H1 (cell line): ENCODE results near the gene RAP2B. TPM values are rescaled to one million over a fixed set of nuclear protein-coding genes. Genes with fewer than 3 reads are reported as not detected.

ENCODE experiments used
- CTCF ChIA-PET: fragments of 300-600 bp; sonication (Branson Sonifier 250); formaldehyde crosslinking; loops from one replicate; lab custom pipeline; 2021; ENCODE audit not compliant: partially characterized antibody; lab: Charles Lee
- POLR2A ChIA-PET: fragments of 300-600 bp; sonication (Branson Sonifier 250); formaldehyde crosslinking; loops from one replicate; lab custom pipeline; 2021; ENCODE audit warnings: inconsistent platforms; ENCODE audit not compliant: partially characterized antibody; lab: Charles Lee
- DNase-seq, 2 experiments: peaks; one replicate each; pipeline versions ENCODE4 v3.0.0 to v3.0.0-alpha.2; 2010 to 2022; ENCODE audit warnings: low spot score in 2 of 2, low read depth in 1 of 2, mixed read lengths in 1 of 2
- FAIRE-seq: peaks from 2 replicates; lab custom pipeline; 2011; peaks lifted over from hg19 to GRCh38; lab: Jason Lieb, UNC
- H2AFZ ChIP-seq: 2 replicates; pipeline ENCODE4 v1.8.1; 2012; ENCODE audit warnings: low read length, inconsistent platforms
- H2AK5ac ChIP-seq: 2 replicates; pipeline ENCODE4 v1.6.1; 2013; ENCODE audit warnings: low read depth, low read length
- H2BK120ac ChIP-seq: replicated peaks from 2 replicates; pipeline ENCODE3; 2013; ENCODE audit warnings: low read depth, low read length, inconsistent platforms
- H2BK12ac ChIP-seq: 2 replicates; pipeline ENCODE4 v1.6.1; 2013; ENCODE audit warnings: low read depth, low read length
- H2BK15ac ChIP-seq: 2 replicates; pipeline ENCODE4 v1.6.1; 2013; ENCODE audit warnings: low read length
- H2BK20ac ChIP-seq: 2 replicates; pipeline ENCODE4 v1.6.1; 2013; ENCODE audit warnings: low read length
- H2BK5ac ChIP-seq: 2 replicates; pipeline ENCODE4 v1.6.1; 2013; ENCODE audit warnings: low read depth, low read length
- H3K14ac ChIP-seq: 2 replicates; pipeline ENCODE4 v1.6.1; 2013; ENCODE audit warnings: inconsistent platforms; ENCODE audit not compliant: insufficient read length
- H3K18ac ChIP-seq: 2 replicates; pipeline ENCODE4 v1.6.1; 2013; ENCODE audit warnings: low read length; ENCODE audit errors: extremely low read depth
- H3K23ac ChIP-seq: 2 replicates; pipeline ENCODE4 v1.6.1; 2013; ENCODE audit warnings: inconsistent platforms; ENCODE audit not compliant: insufficient read length
- H3K23me2 ChIP-seq: 2 replicates; pipeline ENCODE4 v1.6.1; 2013; ENCODE audit warnings: low read depth, low read length
- H3K27ac ChIP-seq: 2 replicates; pipeline ENCODE4 v1.6.1; 2011; ENCODE audit warnings: low read depth, low read length, inconsistent platforms
- H3K27me3 ChIP-seq, 4 experiments: replicated peaks in 1 of 4; 1 replicate in 1 of 4; 2 replicates in 3 of 4; pipeline versions ENCODE4 v1.6.1 to v1.8.1; 2011 to 2013; ENCODE audit warnings: low read length in 3 of 4, mild to moderate bottlenecking in 3 of 4, inconsistent platforms in 2 of 4, mixed read lengths in 2 of 4, moderate library complexity in 1 of 4; ENCODE audit not compliant: control insufficient read depth in 3 of 4, insufficient read depth in 3 of 4; ENCODE audit errors: extremely low read depth in 1 of 4
- H3K36me3 ChIP-seq, 4 experiments: 2 replicates each; pipeline versions ENCODE4 v1.6.1 to v1.8.1; 2011 to 2013; ENCODE audit warnings: mild to moderate bottlenecking in 4 of 4, low read length in 3 of 4, moderate library complexity in 2 of 4, control low read depth in 1 of 4, inconsistent platforms in 1 of 4; ENCODE audit not compliant: insufficient read depth in 4 of 4, control insufficient read depth in 2 of 4
- H3K4ac ChIP-seq: replicated peaks from 2 replicates; pipeline ENCODE3; 2013; ENCODE audit warnings: low read length, low read depth, mixed read lengths, inconsistent platforms; ENCODE audit not compliant: insufficient read length
- H3K4me1 ChIP-seq, 4 experiments: replicated peaks in 1 of 4; 1 replicate in 1 of 4; 2 replicates in 3 of 4; pipeline versions ENCODE4 v1.6.1 to v1.8.1; 2011 to 2013; ENCODE audit warnings: low read length in 3 of 4, inconsistent platforms in 2 of 4, mixed read lengths in 1 of 4; ENCODE audit not compliant: insufficient read depth in 4 of 4, control insufficient read depth in 3 of 4
- H3K4me2 ChIP-seq, 2 experiments: 2 replicates each; pipeline versions ENCODE4 v1.6.1 to v1.8.1; 2011 to 2013; ENCODE audit warnings: low read depth in 2 of 2, low read length in 2 of 2, control low read depth in 1 of 2, inconsistent platforms in 1 of 2, mild to moderate bottlenecking in 1 of 2; ENCODE audit not compliant: insufficient read depth in 1 of 2
- H3K4me3 ChIP-seq, 4 experiments: fragments of 200-600, 300-600 bp in 1 of 4; sonication (generic), shearing (Covaris generic), sonication (Bioruptor Twin) in 1 of 4; 2 replicates each; pipeline versions ENCODE4 v1.5.1 to v1.8.1; 2011 to 2016; ENCODE audit warnings: low read length in 4 of 4, low read depth in 3 of 4, control low read depth in 2 of 4, inconsistent platforms in 2 of 4, mild to moderate bottlenecking in 2 of 4, mixed read lengths in 1 of 4, moderate library complexity in 1 of 4; ENCODE audit not compliant: insufficient read depth in 2 of 4; ENCODE audit errors: extremely low read depth in 1 of 4
- H3K56ac ChIP-seq: replicated peaks from 2 replicates; pipeline ENCODE3; 2013; ENCODE audit warnings: low read depth, mild to moderate bottlenecking, mixed read lengths, low read length, inconsistent platforms; ENCODE audit not compliant: insufficient read length
- H3K79me1 ChIP-seq: 2 replicates; pipeline ENCODE4 v1.6.1; 2013; ENCODE audit warnings: low read depth, low read length, control low read depth
- H3K79me2 ChIP-seq, 2 experiments: 2 replicates each; pipeline versions ENCODE4 v1.6.1 to v1.8.1; 2012 to 2013; ENCODE audit warnings: low read length in 2 of 2, mild to moderate bottlenecking in 2 of 2, inconsistent platforms in 1 of 2; ENCODE audit not compliant: insufficient read depth in 2 of 2, control insufficient read depth in 1 of 2
- H3K9ac ChIP-seq, 4 experiments: replicated peaks in 1 of 4; 1 replicate in 1 of 4; 2 replicates in 3 of 4; pipeline versions ENCODE4 v1.6.1 to v1.8.1; 2011 to 2013; ENCODE audit warnings: low read depth in 3 of 4, low read length in 3 of 4, control low read depth in 2 of 4, mild to moderate bottlenecking in 2 of 4, moderate library complexity in 2 of 4, inconsistent platforms in 1 of 4; ENCODE audit errors: extremely low read depth in 1 of 4
- H3K9me3 ChIP-seq, 2 experiments: 2 replicates each; pipeline versions ENCODE4 v1.6.1 to v1.8.1; 2012 to 2013; ENCODE audit warnings: mild to moderate bottlenecking in 2 of 2, moderate library complexity in 2 of 2, control low read depth in 1 of 2, inconsistent platforms in 1 of 2, low read depth in 1 of 2, low read length in 1 of 2, mixed read lengths in 1 of 2; ENCODE audit not compliant: insufficient read depth in 2 of 2
- H4K20me1 ChIP-seq, 2 experiments: replicated peaks in 1 of 2; 2 replicates each; pipeline versions ENCODE3 to v1.8.1; 2011 to 2013; ENCODE audit warnings: inconsistent platforms in 2 of 2, low read length in 2 of 2, mild to moderate bottlenecking in 1 of 2; ENCODE audit not compliant: insufficient read depth in 2 of 2, control insufficient read depth in 1 of 2
- H4K5ac ChIP-seq: 2 replicates; pipeline ENCODE4 v1.6.1; 2013; ENCODE audit warnings: low read length, low read depth, mixed read lengths, inconsistent platforms; ENCODE audit not compliant: insufficient read length
- H4K8ac ChIP-seq: 2 replicates; pipeline ENCODE4 v1.8.0; 2013; ENCODE audit warnings: mild to moderate bottlenecking, moderate library complexity, low read length, inconsistent platforms; ENCODE audit not compliant: insufficient read depth; ENCODE audit errors: extremely low read depth
- H4K91ac ChIP-seq: replicated peaks from 2 replicates; pipeline ENCODE3; 2013; ENCODE audit warnings: low read length, mixed read lengths, inconsistent platforms; ENCODE audit not compliant: insufficient read length
- ATF3 ChIP-seq: IDR thresholded peaks from 2 replicates; pipeline ENCODE4 v1.6.1; 2011; ENCODE audit warnings: low read depth, mild to moderate bottlenecking, low read length; ENCODE audit not compliant: insufficient read depth
- CHD1 ChIP-seq: IDR thresholded peaks from 2 replicates; pipeline ENCODE4 v1.6.1; 2012; ENCODE audit warnings: low read depth, low read length, improper control_type of control experiment
- GTF2F1 ChIP-seq: IDR thresholded peaks from 2 replicates; pipeline ENCODE4 v1.6.1; 2012; ENCODE audit warnings: low read depth, low read length, improper control_type of control experiment, borderline replicate concordance
- NANOG ChIP-seq: IDR thresholded peaks from 2 replicates; pipeline ENCODE4 v1.6.1; 2011; ENCODE audit warnings: low read length, low read depth, mild to moderate bottlenecking, inconsistent platforms; ENCODE audit not compliant: insufficient read depth, poor library complexity, severe bottlenecking
- TEAD4 ChIP-seq: IDR thresholded peaks from 2 replicates; pipeline ENCODE4 v1.6.1; 2012; ENCODE audit warnings: low read depth, low read length, inconsistent platforms, mixed read lengths
- WGBS, 2 experiments: shearing (Covaris generic) in 1 of 2; methylation state at CpG; one replicate each; pipeline versions ENCODE4 v1.1.6 to v1.1.7; 2013 to 2015; ENCODE audit warnings: low lambda C conversion rate in 2 of 2, mixed read lengths in 2 of 2, inconsistent platforms in 1 of 2, low coverage in 1 of 2, missing lambda C conversion rate in 1 of 2; ENCODE audit not compliant: insufficient replicate concordance in 2 of 2, insufficient coverage in 1 of 2, insufficient read length in 1 of 2; ENCODE audit errors: extremely low coverage in 1 of 2, missing lambda C conversion rate in 1 of 2; 5-methylcytosine and 5-hydroxymethylcytosine counted together
- polyA plus RNA-seq, 7 experiments: library from polyadenylated mRNA; depleted of rRNA in 3 of 7; stranded (reverse) in 5 of 7; unstranded in 2 of 7; fragments of >200 nt in 5 of 7; fragments of 200-250 nt in 2 of 7; gene quantifications; 1 replicate in 5 of 7; 2 replicates in 1 of 7; 4 replicates in 1 of 7; pipeline versions ENCODE4 v1.2.1 to v1.2.3, GENCODE V29; 2011 to 2013; ENCODE audit warnings: missing spikeins in 2 of 7, mixed read lengths in 2 of 7
- total RNA-seq: library from RNA; stranded (reverse); fragmentation: NEBNext Ultra II Directional; extraction: Animal tissue kit (Norgen Biotek cat#: 25700); gene quantifications from 2 replicates; pipeline ENCODE4 v1.2.1, GENCODE V29; 2021

The RAP2B gene
- total and polyA plus RNA-seq, 2 of the 8 experiments (the other 6 are each of a cell fraction or from before 2014, with no cell fraction given): 7.5 to 20.3 TPM

- 96% methylated on average over 4 of the region's 4 CpGs; no CpG with 5 or more reads in 1 of the 2 experiments for WGBS, 2 experiments
Measured at GRCh38 chr3:153113541-153113940, 48.5 kb upstream of the RAP2B start.

More at GRCh38 chr3:153113541-153113940, 48.5 kb upstream of the RAP2B start:
- POLR2A ChIA-PET: no interaction called here
- Histone ChIP-seq H3K56ac (no peak overlapping the region), H3K4me3 (no peak overlapping the region), H3K9ac (no peak overlapping the region), H4K20me1 (no peaks in the 10 kb centered on the region), H2AK5ac (no peak overlapping the region), H2BK5ac (no peak overlapping the region), H3K27ac (no peak overlapping the region), H4K8ac (no peak overlapping the region), H3K27me3 (no peaks in the 10 kb centered on the region), H2BK120ac (no peak overlapping the region), H3K23me2 (no peaks in the 10 kb centered on the region), H3K18ac (no peak overlapping the region), H3K4me2 (no peak overlapping the region), H2BK15ac (no peak overlapping the region), H4K5ac (no peak overlapping the region), H3K79me2 (no peaks in the 10 kb centered on the region), H3K14ac (no peak overlapping the region), H3K36me3 (no peaks in the 10 kb centered on the region), H4K91ac (no peak overlapping the region), H3K23ac (no peak overlapping the region), H3K79me1 (no peaks in the 10 kb centered on the region), H3K9me3 (no peaks in the 10 kb centered on the region), H3K4me1 (no peaks in the 10 kb centered on the region), H2AFZ (no peak overlapping the region), H2BK20ac (no peak overlapping the region), H3K4ac (no peak overlapping the region), H2BK12ac (no peak overlapping the region)
- DNase-seq: no peak
- FAIRE-seq: no peak
- CTCF ChIA-PET: no interaction called here
- no peak for TF ChIP-seq GTF2F1
- no peak for TF ChIP-seq NANOG
- no peak for TF ChIP-seq TEAD4
- no peak for TF ChIP-seq ATF3
- no peak for TF ChIP-seq CHD1
